Inferior parietal cortex (tissue), 1 donor: ENCODE data around the gene FGF9.

ENCODE experiments used
- DNase-seq: peaks from one replicate; pipeline ENCODE4 v3.0.0-alpha.2; 2016; ENCODE audit errors: extremely low spot score

Gene FGF9

DNA sequence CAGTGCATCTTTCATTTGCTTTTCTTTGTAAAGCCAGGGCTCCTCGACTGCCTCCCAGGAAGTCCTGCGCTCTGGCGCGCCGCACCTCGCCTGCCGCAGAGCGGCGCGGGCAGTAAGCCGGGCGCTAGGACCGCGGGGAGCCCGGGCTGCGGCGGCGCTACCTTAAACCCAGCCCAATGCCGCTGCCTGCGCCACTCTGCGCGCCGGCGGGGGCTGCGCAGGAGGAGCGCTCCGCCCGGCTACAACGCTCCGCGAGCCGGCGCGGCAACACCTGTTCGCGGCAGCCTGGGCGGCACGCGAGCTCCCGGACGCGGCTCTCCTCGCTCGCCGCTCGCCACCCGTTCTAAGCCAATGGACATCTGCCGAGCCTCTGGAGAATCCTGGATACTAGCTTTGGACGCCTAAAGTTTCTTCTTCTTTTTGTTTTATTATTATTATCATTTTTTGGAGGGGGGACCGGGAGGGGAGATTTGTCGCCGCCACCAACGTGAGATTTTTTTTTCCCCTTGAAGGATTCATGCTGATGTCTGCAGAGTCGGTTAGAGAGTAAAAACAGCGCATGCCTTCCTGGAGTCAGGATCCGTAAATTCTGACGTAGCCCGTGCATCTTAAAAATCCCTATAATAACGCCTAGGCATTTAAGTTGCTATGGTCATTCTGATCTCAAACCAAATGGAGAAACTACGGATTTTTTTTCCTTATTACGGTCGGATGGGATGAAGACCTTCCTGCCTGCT is at the start of gene FGF9:
Gene FGF9 (plus strand): TSS at position 191 of the 737 bp plus-strand sequence. CDS start 840 bp downstream, outside the sequence.
- peak; percentile 74 for DNase-seq

DNA sequence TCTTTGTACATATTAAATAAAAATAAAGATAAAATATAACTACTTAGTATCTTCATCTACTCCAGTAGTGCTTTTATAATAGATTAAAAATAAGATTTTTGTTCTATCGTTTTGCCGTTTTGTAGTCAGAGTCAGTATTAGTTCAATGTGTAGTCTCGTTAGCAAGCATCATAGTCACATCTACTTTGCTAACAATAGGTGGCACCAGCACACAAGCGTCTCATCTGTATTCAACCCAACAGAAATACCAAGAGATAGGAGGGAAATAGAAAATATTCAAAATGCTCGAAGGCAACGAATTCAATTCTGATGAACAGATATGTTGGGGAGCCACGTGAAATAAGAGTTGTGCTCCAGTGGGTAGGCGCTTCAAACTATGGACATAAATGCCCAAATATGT is 45.5 kb upstream of the FGF9 start:
- DNase-seq, result peak; percentile 26

DNA sequence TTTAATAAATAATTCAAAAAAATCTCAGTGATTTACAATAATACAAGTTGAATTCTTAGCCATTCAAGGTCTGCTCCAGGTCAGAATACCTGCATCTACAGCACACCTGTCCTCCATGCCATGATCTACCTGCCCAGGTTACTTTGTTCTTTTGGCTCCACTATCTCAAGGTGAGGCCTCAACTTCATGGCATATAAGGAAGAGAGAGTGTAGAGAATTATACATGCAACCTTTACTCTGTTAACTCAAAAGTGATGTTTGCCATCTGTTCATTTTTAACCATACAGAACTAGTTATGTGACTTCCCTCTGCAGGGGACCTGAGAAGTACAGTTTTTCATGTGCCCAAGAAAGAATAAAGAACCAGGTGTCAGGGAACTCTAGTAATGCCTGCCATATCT is 38.7 kb upstream of the FGF9 start:
- no peak for DNase-seq

DNA sequence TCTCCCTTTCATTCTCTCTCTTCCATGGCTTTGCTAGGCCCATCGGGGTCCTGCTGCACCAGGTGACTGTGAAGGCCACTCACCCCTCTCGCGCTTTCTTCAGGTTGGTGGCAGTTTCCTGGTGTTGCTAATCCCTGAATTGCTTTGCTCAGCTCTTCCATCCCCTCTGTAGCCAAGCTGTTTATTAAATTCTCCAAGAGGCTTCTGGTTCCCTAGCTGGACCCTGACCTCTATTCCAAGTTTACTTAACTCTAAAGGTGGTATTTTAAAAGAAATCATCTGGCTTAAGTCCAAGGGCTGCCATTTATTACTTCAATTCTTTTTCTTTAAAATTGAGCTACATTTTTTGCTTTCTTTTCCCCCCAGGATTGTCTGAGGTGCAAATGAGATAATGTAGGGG is 34.2 kb upstream of the FGF9 start:
- DNase-seq, result no peak

DNA sequence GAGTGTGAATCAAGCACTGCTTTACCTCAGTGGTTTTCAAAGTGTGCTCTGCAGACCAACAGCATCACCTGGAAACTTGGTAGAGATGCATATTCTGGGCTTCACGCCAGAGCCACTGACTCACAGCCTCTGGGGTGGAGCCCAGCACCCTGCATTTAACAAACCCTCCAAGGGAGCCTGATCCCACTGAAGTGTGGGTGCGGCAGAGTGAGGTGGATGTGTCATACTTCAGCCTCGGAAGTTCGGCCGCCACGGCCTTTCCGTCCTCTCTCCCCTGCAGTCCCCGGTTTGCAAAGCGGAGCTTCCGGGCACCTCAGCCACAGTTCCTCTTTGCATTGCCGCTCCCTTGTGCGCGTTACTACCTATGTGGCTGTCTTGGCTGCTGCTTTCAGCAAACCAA is 33.6 kb upstream of the FGF9 start:
- peak; percentile 42 for DNase-seq

DNA sequence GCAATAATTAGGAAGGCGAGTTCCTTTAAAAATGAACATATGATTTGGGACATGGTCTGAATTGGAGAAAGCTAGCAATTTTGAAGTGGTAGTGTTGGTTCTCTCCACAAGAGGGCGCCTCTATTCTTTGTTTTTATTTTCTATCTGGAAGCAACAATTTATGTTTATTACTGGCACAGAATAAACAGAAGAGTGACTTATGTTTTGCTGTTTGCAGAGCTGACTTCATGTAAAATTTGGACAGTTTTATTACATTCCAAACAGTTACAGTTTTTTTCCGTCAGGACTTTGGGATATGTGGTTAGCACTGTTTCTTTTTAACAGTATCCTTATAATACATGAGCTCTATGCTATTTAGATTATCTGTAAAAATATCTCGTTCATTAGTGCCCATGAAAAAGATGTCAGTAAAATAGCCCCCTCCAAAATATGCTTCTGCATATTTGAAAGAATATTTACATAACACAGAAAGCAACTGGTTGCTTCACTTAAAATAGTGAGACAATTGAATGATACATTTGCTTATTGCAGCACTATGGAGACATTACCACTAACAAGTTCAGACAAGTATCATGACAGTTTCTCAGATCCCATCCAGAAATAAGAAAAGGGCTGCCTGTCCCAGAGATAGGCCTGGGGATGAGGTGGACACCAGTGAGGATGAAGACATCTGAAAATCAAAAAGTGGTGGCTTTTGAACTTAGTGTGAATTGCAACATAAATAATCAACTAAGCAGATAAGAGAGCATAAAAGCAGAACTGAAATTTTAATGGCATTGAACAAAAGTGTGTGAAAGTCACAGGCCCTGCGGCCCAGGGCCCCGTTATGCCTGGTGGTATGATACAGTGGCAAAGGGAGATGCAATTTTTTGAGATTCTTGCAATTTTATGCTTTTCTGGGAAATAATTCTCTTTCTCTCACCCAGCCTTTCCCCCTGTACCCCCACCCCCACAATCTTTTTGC is 32.3 kb upstream of the FGF9 start:
- peak; percentile 77 for DNase-seq

DNA sequence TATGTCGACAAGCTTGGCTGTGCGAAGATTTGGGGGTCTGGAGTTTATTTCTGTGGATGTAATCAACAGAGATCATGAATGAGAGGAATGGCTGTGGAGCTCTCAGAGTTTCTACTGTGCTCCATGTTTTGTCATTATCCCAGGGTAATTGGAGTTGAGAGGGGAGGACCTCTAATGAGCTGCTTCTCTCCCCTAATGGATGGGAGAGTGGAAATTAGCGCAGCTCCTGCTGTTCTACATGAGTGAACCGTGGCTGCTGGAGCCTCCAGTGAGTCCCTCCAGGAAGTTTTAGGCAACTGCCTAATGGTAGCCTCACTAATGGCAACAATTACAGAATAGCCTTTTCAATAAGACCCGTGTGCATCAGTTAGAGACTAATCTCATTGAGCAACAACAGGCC is 31.3 kb upstream of the FGF9 start:
- DNase-seq, result no peak

DNA sequence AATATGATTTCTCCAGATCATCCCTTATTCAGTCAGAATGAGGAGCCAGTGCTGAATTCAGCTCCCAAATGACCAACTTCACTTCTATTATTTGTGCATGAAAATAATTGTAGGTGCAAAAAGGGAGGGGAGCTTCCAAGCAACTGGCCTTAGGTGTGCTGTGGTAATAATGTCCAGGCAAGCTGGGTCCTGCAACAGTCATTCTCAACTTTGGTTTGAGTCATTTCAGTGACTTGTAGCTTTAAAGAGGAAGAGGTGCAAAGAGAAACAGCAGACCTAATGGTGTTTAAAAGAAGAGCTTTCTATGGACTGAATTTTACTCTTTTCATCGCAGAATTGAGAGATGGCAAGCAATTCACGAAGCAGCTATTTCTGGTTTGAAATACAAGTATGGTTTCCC is 29.2 kb upstream of the FGF9 start:
- no peak for DNase-seq

DNA sequence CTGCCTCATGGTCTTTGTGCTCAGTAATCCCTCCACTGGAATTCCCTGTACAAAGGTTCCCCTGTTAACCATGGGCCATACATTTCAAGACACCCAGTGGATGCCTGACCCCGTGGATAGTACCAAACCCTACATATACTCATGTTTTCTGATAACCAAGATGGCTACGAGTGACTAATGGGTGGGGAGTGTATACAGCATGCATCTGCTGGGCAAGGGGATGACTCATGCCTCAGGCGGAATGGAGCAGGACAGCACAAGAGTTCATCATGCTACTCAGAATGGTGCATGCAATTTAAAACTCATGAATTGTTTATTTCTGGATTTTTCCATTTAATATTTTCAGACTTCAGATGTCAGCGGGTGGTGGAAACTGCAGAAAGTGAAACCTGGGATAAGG is 13.3 kb upstream of the FGF9 start:
- no peak for DNase-seq

DNA sequence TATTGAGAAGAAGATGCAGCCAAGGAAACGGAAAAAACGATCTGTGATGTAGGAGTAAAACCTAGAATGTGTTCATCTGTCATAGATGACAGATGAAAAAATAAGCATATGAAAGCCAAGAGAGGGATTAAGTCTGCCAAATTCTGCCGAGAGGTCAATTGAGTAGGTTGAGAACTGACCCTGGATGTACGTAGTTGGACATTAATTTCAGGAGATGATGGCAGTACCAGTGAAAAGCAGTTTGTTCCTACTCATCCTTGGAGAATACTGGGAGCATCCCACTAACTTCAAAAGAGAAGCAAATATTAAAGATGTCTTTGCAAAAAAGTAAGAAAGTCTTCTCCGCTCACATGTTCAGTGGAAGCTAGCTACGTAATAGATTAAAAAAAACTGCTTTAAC is 11.8 kb upstream of the FGF9 start:
- DNase-seq, result no peak

DNA sequence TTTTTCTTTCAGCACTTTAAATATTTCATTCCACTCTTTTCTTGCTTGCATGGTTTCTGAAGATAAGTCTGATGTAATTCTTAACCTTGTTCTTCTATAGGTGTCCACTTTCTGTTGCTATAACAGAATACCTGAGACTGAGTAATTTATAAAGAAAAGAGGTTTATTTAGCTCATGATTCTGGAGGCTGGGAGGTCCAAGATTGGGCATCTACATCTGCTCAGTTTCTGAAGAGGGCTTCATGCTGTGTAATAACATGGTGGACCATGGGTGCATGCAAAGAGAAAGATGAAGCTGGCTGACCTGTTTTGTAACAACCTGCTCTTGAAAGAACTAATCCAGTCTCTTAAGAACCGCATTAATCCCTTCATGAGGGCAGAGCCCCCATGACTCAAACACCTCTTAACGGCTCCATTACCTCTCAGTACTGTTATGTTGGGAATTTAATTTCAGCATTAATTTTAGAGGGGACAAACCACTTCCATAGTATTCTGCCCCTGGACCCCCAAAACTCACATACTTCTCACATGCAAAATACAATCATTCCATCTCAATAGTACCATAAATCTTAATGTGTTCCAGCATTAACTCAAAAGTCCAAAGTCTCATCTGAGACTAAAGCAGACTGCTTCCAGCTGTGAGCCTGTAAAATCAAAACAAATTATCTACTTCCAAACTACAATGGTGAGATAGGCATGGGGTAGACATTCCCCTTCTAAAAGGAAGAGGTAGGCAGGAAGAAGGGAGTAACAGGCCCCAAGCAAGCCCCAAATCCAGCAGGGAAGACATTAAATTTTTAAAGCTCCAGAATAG is 9.6 kb upstream of the FGF9 start:
- DNase-seq, result no peak

DNA sequence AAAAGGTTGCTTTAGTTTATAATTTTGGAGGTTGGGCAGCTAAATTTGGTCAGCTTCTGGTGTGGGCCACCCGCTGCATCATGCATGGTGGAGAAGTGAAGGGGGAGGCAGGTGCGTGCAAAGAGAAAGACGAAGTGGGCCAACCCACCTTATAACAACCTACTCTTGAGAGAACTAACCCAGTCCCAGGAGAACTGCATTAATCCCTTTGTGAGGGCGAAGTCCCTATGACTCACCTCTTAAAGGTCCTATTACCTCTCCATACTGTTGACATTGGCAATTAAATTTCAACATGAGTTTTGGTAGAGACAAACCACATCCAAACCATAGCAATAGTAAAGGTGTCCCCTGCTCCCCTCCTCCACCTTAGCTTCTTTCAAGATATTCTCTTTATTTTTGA is 7.7 kb upstream of the FGF9 start:
- no peak for DNase-seq

DNA sequence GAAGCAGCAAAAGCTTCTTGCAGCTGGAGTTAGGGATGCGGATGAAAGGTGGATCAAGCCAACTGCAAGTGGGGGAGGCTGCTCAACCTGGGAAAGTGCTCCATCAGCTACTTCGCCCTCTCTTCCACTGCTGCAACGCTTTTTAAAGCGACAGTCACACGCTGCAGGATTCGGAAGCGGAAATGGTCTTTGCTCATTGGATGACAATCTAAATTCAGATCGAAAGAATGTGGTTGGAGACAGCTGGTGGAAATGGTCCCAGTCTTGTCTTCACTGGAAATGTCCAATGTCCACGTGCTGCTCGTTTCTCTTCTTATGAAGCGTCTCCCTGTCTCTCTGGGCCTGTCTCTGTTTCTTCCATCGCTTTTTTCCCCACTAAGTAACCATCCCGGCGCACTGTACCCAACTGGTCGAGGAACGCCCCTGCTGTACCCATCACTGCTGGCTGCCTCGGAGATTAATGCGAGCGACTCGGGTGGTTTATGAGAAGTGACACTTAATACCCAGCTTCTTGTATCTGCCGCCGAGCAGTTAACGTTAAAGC is 2.1 kb upstream of the FGF9 start:
- no peak for DNase-seq

DNA sequence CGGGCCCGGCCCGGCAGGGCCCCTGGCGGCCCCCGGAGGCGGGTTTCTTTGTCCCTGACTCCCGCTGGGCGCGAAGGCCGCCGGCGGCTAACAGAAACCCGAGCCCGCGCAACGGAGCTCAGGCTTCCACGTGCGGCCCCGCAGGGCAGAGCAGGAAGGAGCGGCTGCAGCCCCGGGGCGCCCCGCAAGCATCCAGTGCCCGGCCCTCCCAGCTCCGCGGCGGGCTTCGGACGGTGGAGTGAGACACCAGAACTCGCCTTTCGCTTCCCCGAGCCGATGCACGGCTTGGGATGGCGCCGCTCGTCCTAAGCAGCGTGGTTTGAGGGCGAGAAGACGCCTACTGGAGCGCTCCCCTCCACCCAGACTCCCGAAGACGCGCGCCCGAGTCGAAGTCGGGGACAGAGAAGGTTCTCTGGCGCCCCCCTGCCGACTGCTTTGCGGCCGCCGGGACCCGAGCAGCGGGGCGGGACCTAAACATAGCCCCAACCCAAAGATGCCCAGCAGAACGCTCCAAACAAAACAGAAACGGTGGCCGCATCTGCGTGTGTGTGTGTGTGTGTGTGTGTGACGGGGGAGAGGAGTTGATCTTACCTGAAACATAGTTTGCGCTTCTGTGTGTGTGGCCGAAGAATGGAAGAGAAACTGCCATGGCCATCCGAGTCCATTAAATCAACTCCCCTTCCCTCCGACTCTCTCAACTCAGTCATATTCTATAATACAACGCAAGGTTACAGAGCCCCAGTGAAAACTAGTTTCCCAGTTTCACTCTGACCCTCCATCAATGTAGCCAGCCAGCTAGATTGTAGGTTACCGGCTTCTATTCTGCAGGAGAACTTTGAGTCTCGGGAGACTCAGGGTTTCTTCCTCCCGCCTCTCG is 629 bp upstream of the FGF9 start:
- no peak for DNase-seq

DNA sequence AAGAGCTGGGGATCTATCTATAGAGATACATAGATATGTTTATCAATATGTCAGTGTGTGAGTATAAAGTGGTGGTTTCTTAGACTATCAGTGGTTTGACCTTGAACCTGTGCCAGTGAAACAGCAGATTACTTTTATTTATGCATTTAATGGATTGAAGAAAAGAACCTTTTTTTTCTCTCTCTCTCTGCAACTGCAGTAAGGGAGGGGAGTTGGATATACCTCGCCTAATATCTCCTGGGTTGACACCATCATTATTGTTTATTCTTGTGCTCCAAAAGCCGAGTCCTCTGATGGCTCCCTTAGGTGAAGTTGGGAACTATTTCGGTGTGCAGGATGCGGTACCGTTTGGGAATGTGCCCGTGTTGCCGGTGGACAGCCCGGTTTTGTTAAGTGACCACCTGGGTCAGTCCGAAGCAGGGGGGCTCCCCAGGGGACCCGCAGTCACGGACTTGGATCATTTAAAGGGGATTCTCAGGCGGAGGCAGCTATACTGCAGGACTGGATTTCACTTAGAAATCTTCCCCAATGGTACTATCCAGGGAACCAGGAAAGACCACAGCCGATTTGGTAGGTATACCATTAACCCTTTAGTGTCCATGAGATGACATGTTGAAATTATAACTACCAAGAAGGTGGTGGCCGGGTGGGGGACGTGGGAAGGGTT is 880 bp downstream of the FGF9 start:
- DNase-seq, result no peak

DNA sequence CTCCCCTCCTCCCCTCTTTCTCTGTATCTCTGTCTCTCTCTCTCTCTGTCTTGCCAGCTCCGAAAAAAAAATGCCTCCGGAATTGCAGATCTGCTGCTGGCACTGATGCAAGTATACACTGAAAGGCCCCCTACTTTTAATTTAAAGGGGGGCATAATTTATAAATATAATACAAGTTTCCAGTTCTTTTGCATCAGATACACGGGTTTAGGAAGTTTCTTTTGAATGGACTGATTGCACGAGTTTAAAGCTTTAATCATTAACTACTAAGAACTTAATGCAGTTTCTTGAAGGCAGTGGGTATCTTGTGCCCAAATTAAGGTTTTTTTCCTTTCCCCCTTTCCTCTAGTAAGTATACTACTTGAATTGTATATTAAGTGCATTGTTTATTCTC is 1.4 kb downstream of the FGF9 start:
- no peak for DNase-seq

DNA sequence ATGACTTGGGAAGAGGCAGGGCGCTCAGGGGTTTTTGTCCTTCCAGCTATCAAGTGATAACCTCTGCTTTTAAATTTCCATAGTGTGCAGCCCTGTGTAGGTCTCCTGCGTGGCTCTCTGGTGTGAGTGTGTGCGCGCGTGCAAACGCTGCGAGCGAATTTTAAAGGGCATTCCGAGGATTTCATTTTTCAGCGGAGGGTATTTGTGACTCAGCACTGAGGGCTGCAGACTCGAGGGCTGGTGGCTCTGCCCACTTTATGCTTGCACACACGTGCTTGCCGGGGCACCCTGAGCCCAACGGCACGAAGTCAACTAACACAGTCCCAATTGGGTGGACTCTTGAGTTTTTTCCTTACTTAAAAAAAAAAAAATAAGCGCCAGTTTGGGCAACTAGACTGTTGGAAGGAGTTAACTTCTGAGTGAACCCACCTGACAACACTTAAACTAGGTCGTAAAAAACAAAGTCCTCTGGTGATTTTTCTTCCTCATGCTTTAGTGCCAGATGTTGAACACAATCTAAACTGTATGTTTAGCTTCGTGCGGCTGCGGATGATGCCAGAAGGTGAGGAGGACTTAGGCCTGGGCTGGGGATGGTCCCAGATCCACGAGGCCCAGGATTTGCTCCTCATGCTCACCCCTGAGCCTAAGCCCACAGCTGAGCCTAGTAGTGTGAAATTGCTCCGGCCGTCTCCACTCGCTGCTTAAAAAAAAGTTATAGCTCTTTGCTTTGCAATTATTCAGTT is 2.1 kb downstream of the FGF9 start:
- DNase-seq, result no peak

DNA sequence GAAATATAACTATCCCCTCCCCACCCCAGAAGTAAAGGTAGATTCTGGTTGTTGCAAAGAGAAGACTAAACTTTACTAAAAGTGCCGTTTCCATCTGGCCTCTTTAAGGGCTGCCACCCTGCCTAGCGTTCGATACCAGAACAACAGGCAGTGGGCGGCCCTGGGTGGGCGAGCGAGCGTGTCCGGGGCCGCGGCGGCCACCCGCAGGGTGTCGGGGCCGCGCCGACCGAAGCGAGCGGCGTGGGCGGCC is 2.6 kb downstream of the FGF9 start:
- no peak for DNase-seq

DNA sequence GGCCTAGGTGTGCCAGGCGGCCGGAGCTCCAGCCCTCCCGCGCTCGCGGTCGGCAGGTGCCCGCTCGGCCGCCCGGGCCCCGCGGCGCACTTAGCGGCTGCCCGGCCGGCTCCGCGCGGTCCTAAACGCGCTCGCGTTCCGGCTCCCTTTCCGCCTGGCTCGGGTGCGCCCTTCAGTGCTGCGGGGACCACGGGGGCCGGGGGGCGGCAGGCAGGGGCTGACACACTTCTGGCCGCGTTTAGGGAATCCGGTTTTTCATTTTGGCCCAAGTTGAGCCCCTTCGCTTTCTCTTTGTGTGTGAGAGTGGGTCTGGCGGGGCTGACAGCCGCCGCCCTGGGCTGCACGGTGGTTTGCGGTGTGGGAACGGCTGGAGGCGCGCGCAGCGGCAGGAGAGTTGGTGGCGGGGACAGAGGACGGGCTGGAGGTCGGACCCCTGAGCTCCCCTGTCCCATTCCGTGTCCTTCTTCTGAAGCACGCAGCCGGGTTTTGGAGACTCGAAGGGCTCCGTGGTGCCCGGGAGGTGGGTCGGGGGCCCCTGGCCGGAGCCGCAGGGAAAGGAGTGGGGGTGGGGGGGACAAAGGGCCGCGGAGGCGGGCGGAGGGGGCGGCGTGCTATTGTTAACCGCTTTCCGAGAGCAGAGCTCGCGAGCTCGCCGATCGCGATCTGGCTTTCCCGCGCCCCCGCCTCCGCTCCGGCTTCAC is 3.1 kb downstream of the FGF9 start:
- DNase-seq, result no peak
